ENCODE data around the gene KIF1A. TPM values are rescaled to one million over a fixed set of nuclear protein-coding genes. Genes with fewer than 3 reads are reported as not detected.

Gene KIF1A
- total and polyA plus RNA-seq, 2 of the 13 experiments (the other 11 are each of a cell fraction or from before 2014, with no cell fraction given), result 0.01 TPM; not detected in 1

DNA sequence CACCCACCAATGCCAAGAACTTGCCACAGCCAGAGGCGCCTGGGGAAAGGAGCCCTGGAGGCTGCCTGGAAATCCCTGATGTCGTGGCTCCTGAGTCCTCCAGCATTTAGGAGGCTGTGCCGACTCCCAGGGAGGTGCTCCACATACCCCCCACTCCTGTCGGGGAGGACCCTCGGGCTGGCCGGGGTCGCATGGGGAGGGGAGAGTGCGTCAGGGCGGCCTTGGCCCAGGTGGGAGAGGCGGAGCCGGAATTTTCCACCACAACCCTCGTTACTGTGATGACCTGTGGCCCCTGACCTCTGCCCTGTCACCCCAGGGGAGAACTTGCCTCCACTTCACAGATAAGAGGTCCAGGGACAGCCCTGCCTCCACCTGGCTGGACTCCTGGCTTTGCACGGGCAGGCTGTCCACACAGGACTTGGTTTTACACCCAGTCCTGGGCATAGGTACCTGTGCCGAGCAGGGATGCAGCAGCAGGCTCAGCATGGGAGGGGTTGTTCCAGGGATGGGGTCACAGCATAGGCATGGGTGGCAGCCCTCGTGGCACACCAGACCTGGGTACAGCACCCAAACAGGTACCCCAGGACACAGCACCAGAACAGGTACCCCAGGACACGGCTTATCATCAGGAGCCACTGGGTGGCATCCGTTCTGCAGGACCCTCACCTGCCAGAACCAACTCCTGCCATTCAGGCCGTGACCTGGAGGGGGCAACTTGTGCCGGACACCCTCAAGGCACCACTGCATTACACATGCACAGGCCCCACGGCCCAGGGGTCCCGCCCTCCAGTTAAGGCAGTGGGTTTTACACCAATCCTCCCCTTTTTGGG is 36.3 kb upstream of the KIF1A start (continued):
- TF ChIP-seq KLF15 (CRISPR knock-in tag; IDR thresholded peaks at IDR 0.05; ENCODE audit: borderline replicate concordance) (no peak), MBNL3 (CRISPR knock-in tag; conservative IDR thresholded peaks at IDR 0.05) (no peak), ZNF33A (CRISPR knock-in tag; IDR thresholded peaks at IDR 0.05; ENCODE audit: borderline replicate concordance) (no peak), IRF2 (CRISPR knock-in tag; IDR thresholded peaks at IDR 0.05) (peak; percentile 62), EP300 (IDR thresholded peaks at IDR 0.05; ENCODE audit: low read depth in 2 of 2, low read length in 2 of 2) (0 out of 4 replicates have a peak, but pooled peaks of 1 of the 2 experiments have one; percentile 22), EP300 (CRISPR knock-in tag; IDR thresholded peaks at IDR 0.05; ENCODE audit: borderline replicate concordance) (no peak), ZNF547 (CRISPR knock-in tag; IDR thresholded peaks at IDR 0.05) (no peak), ZNF263 (CRISPR knock-in tag; IDR thresholded peaks at IDR 0.05) (peak; percentile 90), MAF1 (CRISPR knock-in tag; IDR thresholded peaks at IDR 0.05; ENCODE audit: borderline replicate concordance) (no peak), CENPBD1 (CRISPR knock-in tag; IDR thresholded peaks at IDR 0.05; ENCODE audit: borderline replicate concordance, low read depth) (no peak), ZNF138 (CRISPR knock-in tag; IDR thresholded peaks at IDR 0.05; ENCODE audit: low read depth) (0 out of 2 replicates have a peak, but pooled peaks have one; percentile 56), PAF1 (CRISPR knock-in tag; IDR thresholded peaks at IDR 0.05) (no peak), ZBTB21 (CRISPR knock-in tag; IDR thresholded peaks at IDR 0.05) (no peak), NFIB (CRISPR knock-in tag; IDR thresholded peaks at IDR 0.05; ENCODE audit: borderline replicate concordance) (no peak), ZNF597 (CRISPR knock-in tag; IDR thresholded peaks at IDR 0.05) (no peak)
- TF ChIP-seq, protein P1, sequence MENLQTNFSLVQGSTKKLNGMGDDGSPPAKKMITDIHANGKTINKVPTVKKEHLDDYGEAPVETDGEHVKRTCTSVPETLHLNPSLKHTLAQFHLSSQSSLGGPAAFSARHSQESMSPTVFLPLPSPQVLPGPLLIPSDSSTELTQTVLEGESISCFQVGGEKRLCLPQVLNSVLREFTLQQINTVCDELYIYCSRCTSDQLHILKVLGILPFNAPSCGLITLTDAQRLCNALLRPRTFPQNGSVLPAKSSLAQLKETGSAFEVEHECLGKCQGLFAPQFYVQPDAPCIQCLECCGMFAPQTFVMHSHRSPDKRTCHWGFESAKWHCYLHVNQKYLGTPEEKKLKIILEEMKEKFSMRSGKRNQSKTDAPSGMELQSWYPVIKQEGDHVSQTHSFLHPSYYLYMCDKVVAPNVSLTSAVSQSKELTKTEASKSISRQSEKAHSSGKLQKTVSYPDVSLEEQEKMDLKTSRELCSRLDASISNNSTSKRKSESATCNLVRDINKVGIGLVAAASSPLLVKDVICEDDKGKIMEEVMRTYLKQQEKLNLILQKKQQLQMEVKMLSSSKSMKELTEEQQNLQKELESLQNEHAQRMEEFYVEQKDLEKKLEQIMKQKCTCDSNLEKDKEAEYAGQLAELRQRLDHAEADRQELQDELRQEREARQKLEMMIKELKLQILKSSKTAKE (CRISPR knock-in tag; IDR thresholded peaks at IDR 0.05; ENCODE audit: borderline replicate concordance), result 0 out of 2 replicates have a peak, but pooled peaks have one; percentile 29
- TF ChIP-seq, protein P2, sequence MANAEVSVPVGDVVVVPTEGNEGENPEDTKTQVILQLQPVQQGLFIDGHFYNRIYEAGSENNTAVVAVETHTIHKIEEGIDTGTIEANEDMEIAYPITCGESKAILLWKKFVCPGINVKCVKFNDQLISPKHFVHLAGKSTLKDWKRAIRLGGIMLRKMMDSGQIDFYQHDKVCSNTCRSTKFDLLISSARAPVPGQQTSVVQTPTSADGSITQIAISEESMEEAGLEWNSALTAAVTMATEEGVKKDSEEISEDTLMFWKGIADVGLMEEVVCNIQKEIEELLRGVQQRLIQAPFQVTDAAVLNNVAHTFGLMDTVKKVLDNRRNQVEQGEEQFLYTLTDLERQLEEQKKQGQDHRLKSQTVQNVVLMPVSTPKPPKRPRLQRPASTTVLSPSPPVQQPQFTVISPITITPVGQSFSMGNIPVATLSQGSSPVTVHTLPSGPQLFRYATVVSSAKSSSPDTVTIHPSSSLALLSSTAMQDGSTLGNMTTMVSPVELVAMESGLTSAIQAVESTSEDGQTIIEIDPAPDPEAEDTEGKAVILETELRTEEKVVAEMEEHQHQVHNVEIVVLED (CRISPR knock-in tag; IDR thresholded peaks at IDR 0.05; ENCODE audit: borderline replicate concordance), result no peak
- TF ChIP-seq, protein P3, sequence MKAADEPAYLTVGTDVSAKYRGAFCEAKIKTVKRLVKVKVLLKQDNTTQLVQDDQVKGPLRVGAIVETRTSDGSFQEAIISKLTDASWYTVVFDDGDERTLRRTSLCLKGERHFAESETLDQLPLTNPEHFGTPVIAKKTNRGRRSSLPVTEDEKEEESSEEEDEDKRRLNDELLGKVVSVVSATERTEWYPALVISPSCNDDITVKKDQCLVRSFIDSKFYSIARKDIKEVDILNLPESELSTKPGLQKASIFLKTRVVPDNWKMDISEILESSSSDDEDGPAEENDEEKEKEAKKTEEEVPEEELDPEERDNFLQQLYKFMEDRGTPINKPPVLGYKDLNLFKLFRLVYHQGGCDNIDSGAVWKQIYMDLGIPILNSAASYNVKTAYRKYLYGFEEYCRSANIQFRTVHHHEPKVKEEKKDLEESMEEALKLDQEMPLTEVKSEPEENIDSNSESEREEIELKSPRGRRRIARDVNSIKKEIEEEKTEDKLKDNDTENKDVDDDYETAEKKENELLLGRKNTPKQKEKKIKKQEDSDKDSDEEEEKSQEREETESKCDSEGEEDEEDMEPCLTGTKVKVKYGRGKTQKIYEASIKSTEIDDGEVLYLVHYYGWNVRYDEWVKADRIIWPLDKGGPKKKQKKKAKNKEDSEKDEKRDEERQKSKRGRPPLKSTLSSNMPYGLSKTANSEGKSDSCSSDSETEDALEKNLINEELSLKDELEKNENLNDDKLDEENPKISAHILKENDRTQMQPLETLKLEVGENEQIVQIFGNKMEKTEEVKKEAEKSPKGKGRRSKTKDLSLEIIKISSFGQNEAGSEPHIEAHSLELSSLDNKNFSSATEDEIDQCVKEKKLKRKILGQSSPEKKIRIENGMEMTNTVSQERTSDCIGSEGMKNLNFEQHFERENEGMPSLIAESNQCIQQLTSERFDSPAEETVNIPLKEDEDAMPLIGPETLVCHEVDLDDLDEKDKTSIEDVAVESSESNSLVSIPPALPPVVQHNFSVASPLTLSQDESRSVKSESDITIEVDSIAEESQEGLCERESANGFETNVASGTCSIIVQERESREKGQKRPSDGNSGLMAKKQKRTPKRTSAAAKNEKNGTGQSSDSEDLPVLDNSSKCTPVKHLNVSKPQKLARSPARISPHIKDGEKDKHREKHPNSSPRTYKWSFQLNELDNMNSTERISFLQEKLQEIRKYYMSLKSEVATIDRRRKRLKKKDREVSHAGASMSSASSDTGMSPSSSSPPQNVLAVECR (CRISPR knock-in tag; IDR thresholded peaks at IDR 0.05; ENCODE audit: borderline replicate concordance), result no peak
